Spleen (tissue), 11 donors: ENCODE measurements around the gene APOBEC3G. TPM values are rescaled to one million over a fixed set of nuclear protein-coding genes. Genes with fewer than 3 reads are reported as not detected.
"Not testable (repeated sequence)": the region's sequence is repeated elsewhere in the genome, so short reads cannot be mapped to it uniquely, and the experiment has no call there.

ENCODE experiments used
- DNase-seq: peaks from one replicate; pipeline ENCODE4 v3.0.0-alpha.2; 2020
- H3K27ac ChIP-seq, 8 donors: fragments of 200-600 bp; sonication (generic) in 7 of 8; 1 replicate in 4 of 8; 2 replicates in 4 of 8; pipeline versions ENCODE4 v1.5.0 to v1.8.0; 2016 to 2021; ENCODE audit warnings: inconsistent platforms in 4 of 8, mild to moderate bottlenecking in 4 of 8, moderate library complexity in 1 of 8
- H3K27me3 ChIP-seq, 7 donors: fragments of 200-600 bp; sonication (generic) in 6 of 7; replicated peaks in 1 of 7; 1 replicate in 4 of 7; 2 replicates in 3 of 7; pipeline versions ENCODE4 v1.5.0 to v1.8.0; 2016 to 2021; ENCODE audit warnings: inconsistent platforms in 3 of 7, mild to moderate bottlenecking in 1 of 7
- H3K36me3 ChIP-seq, 6 donors: fragments of 200-600 bp; sonication (generic) in 5 of 6; 1 replicate in 4 of 6; 2 replicates in 2 of 6; pipeline versions ENCODE4 v1.5.0 to v1.8.0; 2016 to 2021; ENCODE audit warnings: inconsistent platforms in 2 of 6
- H3K4me1 ChIP-seq, 6 donors: fragments of 200-600 bp; sonication (generic) in 5 of 6; 1 replicate in 3 of 6; 2 replicates in 3 of 6; pipeline versions ENCODE4 v1.5.0 to v1.8.0; 2016 to 2021; ENCODE audit warnings: inconsistent platforms in 3 of 6
- H3K4me3 ChIP-seq, 8 donors: fragments of 200-600 bp; sonication (generic) in 7 of 8; 1 replicate in 4 of 8; 2 replicates in 4 of 8; pipeline versions ENCODE4 v1.5.0 to v1.8.0; 2016 to 2021; ENCODE audit warnings: inconsistent platforms in 4 of 8, mild to moderate bottlenecking in 4 of 8, moderate library complexity in 2 of 8
- H3K9me3 ChIP-seq, 8 donors: fragments of 200-600 bp; sonication (generic) in 7 of 8; 1 replicate in 4 of 8; 2 replicates in 4 of 8; pipeline versions ENCODE4 v1.5.0 to v1.8.0; 2016 to 2021; ENCODE audit warnings: inconsistent platforms in 4 of 8
- POLR2A ChIP-seq, 3 donors: fragments of 450-650 bp; IDR thresholded peaks; one replicate each; pipeline ENCODE4 v1.5.1; 2017; ENCODE audit warnings: antibody characterized with exemption in 3 of 3, mild to moderate bottlenecking in 1 of 3
- POLR2AphosphoS5 ChIP-seq, 3 donors: sonication (generic); formaldehyde crosslinking; IDR thresholded peaks; one replicate each; pipeline ENCODE4 v1.5.1; 2017; ENCODE audit warnings: antibody characterized with exemption in 3 of 3
- WGBS, 5 donors: extraction: QIAGEN DNeasy Blood & Tissue Kit in 3 of 5; methylation state at CpG; one replicate each; pipeline versions ENCODE4 v1.1.5 to v1.1.7; 2013 to 2018; 5-methylcytosine and 5-hydroxymethylcytosine counted together
- intact Hi-C: fragments of 100-400 bp; cut with DNase I; formaldehyde crosslinking; loops from one replicate; pipeline ENCODE4 v1.15.0; 2023; ENCODE audit warnings: low total_unique reads
- polyA plus RNA-seq, 3 donors: library from polyadenylated mRNA; stranded (reverse); fragments of 200-250 nt; gene quantifications; one replicate each; pipeline ENCODE4 v1.2.1, GENCODE V29; 2013
- total RNA-seq, 7 donors: library from RNA; depleted of rRNA in 3 of 7; stranded (reverse); fragments of >200 nt in 3 of 7; fragmentation: NEBNext Ultra II Directional in 4 of 7; extraction: Animal tissue kit (Norgen Biotek cat#: 25700) in 4 of 7; gene quantifications; one replicate each; pipeline versions ENCODE4 v1.1.0 to v1.2.1, GENCODE V29; 2016 to 2021
- donor health status: healthy with polysubstance abuse.
- donor health status: DM: no; HTN: no; CAD: no; lungs with moderate emphysema.
- donor health status: DM: no; HTN: no; CAD: no.
- donor health status: Bipolar disorder and iron deficiency.
- donor health status: healthy.
- donor health status: DM: no; HTN: no; CAD: no.
- donor health status: DM: yes; HTN: yes; CAD: no.

Gene APOBEC3G
- total and polyA plus RNA-seq, 10 donors = 44.3 to 72.8 (median 52.0) TPM

DNA sequence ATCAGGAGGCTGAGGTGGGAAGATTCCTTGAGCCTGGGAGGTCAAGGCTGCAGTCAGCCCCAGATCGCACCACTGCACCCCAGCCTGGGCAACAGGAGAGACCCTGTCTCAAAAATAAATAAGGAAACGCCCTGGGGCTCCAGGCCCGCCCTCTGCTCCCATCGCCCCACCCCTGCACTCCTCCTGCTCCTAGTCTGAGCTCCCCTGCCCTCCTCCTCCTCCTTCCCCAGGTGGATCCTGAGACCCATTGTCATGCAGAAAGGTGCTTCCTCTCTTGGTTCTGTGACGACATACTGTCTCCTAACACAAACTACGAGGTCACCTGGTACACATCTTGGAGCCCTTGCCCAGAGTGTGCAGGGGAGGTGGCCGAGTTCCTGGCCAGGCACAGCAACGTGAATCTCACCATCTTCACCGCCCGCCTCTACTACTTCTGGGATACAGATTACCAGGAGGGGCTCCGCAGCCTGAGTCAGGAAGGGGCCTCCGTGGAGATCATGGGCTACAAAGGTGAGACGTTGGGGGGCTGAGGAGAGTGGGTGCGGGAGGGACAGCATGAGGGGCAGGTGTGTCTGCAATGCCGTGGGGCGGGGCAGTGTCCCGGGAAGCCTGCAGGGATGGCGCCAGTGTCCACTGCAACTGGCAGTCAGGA lies 25.1 kb upstream of the APOBEC3G start:
- peak in 1 of 3 donors; percentile 27 for TF ChIP-seq POLR2AphosphoS5 (IDR thresholded peaks at IDR 0.05)
- H3K27ac ChIP-seq = peak overlapping the region in 2 of 8 donors; percentile 44 to 73
- H3K36me3 ChIP-seq, H3K27me3 ChIP-seq, H3K9me3 ChIP-seq, DNase-seq, intact Hi-C loops, H3K4me3 ChIP-seq: not testable (repeated sequence)
- peaks cover 0 to 28% (median 5%) of the 10 kb centered on the region in 6 donors for H3K4me1 ChIP-seq
- WGBS, 5 donors = 88 to 95% (median 92%) methylated on average over 14 to 17 of the region's 18 CpGs

DNA sequence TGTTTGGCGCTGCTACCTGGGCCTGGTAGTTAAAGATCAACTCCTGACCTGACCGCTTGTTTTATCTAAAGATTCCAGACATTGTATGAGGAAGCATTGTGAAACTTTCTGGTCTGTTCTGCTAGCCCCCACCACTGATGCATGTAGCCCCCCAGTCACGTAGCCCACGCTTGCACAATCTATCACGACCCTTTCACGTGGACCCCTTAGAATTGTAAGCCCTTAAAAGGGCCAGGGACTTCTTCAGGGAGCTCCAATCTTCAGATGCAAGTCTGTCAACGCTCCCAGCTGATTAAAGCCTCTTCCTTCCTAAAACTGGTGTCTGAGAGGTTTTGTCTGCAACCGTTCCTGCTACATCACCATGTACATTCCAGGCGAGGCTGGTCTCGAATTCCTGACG lies 21.4 kb upstream of the APOBEC3G start:
- no peak for TF ChIP-seq POLR2A (IDR thresholded peaks at IDR 0.05)
- WGBS, 5 donors = 80 to 95% (median 86%) methylated on average over 11 of the region's 11 CpGs
- intact Hi-C loops = no loop called here
- DNase-seq = no peak
- no peaks in the 10 kb centered on the region for H3K27me3 ChIP-seq
- no peaks in the 10 kb centered on the region for H3K9me3 ChIP-seq
- H3K27ac ChIP-seq = no peak overlapping the region
- H3K36me3 ChIP-seq = peaks cover 0 to 4% (median 0%) of the 10 kb centered on the region in 6 donors
- H3K4me1 ChIP-seq = peaks cover 0 to 19% (median 5%) of the 10 kb centered on the region in 6 donors
- no peak overlapping the region for H3K4me3 ChIP-seq

DNA sequence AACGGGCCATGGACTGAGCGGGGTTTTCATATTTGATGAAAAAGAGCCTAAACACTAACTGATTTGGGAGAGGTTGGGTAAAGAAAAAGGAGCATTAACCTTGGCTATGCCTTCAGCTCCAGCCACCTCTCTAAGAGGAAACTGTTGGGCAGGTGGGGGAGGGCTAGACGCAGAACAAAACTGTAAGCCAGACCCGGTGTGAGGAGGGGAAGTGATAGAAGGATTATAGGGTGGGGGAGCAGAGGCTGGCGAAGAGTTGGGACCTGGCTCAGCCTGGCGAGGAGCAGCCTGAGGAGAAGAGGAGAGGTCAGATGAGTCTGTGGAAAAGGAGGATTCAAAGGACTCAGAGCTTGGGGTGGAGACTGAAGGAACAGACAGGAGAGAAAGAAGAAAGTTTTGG lies 15.8 kb upstream of the APOBEC3G start:
- intact Hi-C loops, H3K4me3 ChIP-seq: not testable (repeated sequence)
- 41 to 54% (median 46%) methylated on average over 6 of the region's 6 CpGs for WGBS, 5 donors

DNA sequence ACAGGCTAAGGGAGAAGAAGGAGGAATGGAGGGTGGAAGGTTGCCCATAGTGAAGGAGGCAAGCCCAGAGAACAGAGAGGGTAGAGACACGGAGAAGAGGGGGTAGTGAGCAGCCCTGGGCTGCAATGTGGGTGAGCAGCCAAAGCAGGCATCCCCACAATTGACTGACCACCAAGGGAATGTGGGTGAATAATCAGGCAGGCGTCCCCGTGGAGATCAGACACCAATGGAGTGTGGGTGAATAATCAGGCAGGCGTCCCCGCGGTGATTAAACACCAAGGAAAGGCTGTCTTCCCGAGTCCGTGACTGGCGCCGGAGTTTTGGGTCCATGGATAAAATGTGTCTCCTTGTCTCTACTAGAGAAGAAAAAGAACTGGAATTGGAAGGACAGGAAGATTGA lies 15.1 kb upstream of the APOBEC3G start:
- WGBS, 5 donors = 84 to 91% (median 88%) methylated on average over 10 of the region's 10 CpGs
- H3K9me3 ChIP-seq, intact Hi-C loops, H3K4me3 ChIP-seq, H3K36me3 ChIP-seq, H3K27me3 ChIP-seq, DNase-seq: not testable (repeated sequence)
- peaks cover 0 to 51% (median 26%) of the 10 kb centered on the region in 6 donors for H3K4me1 ChIP-seq
- H3K27ac ChIP-seq = peak overlapping the region in 6 of 8 donors; percentile 4 to 90 (median 83)

More for the DNA sequence above, 15.8 kb upstream of the APOBEC3G start:
- H3K36me3 ChIP-seq, DNase-seq, H3K9me3 ChIP-seq, H3K27me3 ChIP-seq: not testable (repeated sequence)
- Histone ChIP-seq H3K4me1 (peaks cover 0 to 56% (median 26%) of the 10 kb centered on the region in 6 donors), H3K27ac (peak overlapping the region in 6 of 8 donors; percentile 4 to 90 (median 83))
- peak in 1 of 3 donors; percentile 5 for TF ChIP-seq POLR2AphosphoS5 (IDR thresholded peaks at IDR 0.05)

DNA sequence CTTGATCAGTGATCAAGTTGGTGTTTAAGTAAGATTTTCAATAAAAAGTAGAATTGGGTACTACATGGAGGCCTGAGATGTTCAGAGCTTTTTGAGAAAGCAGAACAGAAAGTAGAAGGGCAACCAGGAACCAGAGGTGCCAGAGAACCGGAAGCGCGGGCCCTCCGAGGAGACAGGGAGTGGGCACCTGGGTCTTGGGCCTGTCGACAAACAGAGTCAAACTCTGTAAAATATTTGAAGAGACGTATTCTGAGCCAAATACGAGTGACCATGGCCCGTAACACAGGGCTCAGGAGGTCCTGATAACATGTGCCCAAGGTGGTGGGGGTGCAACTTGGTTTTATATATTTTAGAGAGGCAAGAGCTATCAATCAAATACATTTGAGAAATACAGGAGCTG lies 13.2 kb upstream of the APOBEC3G start:
- H3K27me3 ChIP-seq, H3K9me3 ChIP-seq, H3K4me3 ChIP-seq, H3K36me3 ChIP-seq, intact Hi-C loops, DNase-seq: not testable (repeated sequence)
- WGBS, 5 donors = 52 to 80% (median 75%) methylated on average over 8 of the region's 8 CpGs
- peak in 1 of 3 donors; percentile 18 for TF ChIP-seq POLR2AphosphoS5 (IDR thresholded peaks at IDR 0.05)
- H3K4me1 ChIP-seq = peaks cover 0 to 58% (median 29%) of the 10 kb centered on the region in 6 donors
- H3K27ac ChIP-seq = peak overlapping the region in 7 of 8 donors; percentile 46 to 90 (median 82)

DNA sequence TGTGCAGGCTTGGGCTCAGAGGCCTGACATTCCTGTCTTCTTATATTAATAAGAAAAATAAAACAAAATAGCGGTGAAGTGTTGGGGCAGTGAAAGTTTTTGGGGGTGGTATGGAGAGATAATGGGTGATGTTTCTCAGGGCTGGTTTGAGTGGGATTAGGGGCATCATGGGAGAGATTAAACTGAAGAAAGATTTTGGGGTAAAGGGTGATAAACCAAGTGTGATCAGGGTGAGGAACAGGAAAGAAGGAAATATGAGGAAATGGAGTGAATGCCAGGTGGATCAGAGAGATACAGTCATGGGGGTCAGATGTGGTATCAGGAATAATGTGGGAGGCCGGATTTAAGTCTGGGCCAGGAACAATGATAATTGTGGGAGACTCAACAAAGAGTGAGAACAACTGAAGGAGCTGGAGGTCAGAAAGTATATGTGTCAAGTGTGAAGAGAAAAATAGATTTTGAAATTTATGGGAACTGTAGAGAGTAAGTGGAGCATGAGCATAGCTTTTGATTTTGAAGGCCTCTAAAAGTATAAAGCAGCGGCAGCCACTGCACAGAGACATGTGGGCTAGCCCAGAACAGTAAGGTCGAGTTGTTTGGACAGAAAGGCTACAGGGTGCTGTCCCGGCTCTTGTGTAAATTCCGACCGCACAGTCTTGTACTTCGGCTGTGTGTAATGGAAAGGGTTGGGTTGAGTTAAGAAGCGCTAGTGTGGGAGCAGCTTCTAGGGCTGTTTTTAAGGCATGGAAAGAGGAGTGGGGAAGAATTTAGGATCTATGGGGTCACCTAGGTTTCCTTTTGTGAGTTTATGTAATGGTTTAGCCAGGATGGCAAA lies 10.4 kb upstream of the APOBEC3G start:
- intact Hi-C loops, H3K9me3 ChIP-seq, H3K36me3 ChIP-seq, DNase-seq, H3K27me3 ChIP-seq: not testable (repeated sequence)
- Histone ChIP-seq H3K4me1 (peaks cover 0 to 74% (median 27%) of the 10 kb centered on the region in 6 donors), H3K4me3 (peak overlapping the region; percentile 7 to 67 (median 22)), H3K27ac (peak overlapping the region; percentile 44 to 90 (median 79))
- TF ChIP-seq POLR2AphosphoS5 (IDR thresholded peaks at IDR 0.05) = peak in 1 of 3 donors; percentile 22
- 69 to 81% (median 77%) methylated on average over 9 of the region's 9 CpGs for WGBS, 5 donors
